Kidney capillary endothelial cell (primary cell): Measurements from ENCODE around the gene NOTO.
"Not testable (repeated sequence)": the region's sequence is repeated elsewhere in the genome, so short reads cannot be mapped to it uniquely, and the experiment has no call there.

ENCODE experiments used
- DNase-seq: peaks from one replicate; pipeline ENCODE4 v3.0.0-alpha.2; 2018; ENCODE audit warnings: low spot score

NOTO gene

GRCh38 chr2:73200281-73200680 is 2.1 kb upstream of the NOTO start:
- not testable (repeated sequence) for DNase-seq

GRCh38 chr2:73203055-73203681 is 794 bp downstream of the NOTO start:
- DNase-seq: no peak

GRCh38 chr2:73205611-73206010 is 3.2 kb downstream of the NOTO start:
- DNase-seq: no peak

GRCh38 chr2:73208258-73208657 is 5.9 kb downstream of the NOTO start:
- DNase-seq: no peak

- no peak for DNase-seq
Observed at GRCh38 chr2:73210019-73210418, 7.6 kb downstream of the NOTO start.

- no peak for DNase-seq
Observed at GRCh38 chr2:73210696-73211095, 8.3 kb downstream of the NOTO start.

GRCh38 chr2:73212098-73212447 is 9.7 kb downstream of the NOTO start:
- no peak for DNase-seq

GRCh38 chr2:73212448-73213176 is 10.2 kb downstream of the NOTO start:
- DNase-seq: peak; percentile 77

- DNase-seq: peak; percentile 73
Observed at GRCh38 chr2:73214120-73215035, 12.0 kb downstream of the NOTO start, which contains the start of gene SMYD5. Gene SMYD5 (plus strand): TSS chr2:73214245. CDS start chr2:73214267, 22 bp downstream.

- no peak for DNase-seq
Observed at GRCh38 chr2:73215254-73215653, 12.9 kb downstream of the NOTO start.

GRCh38 chr2:73217160-73217559 is 14.8 kb downstream of the NOTO start:
- no peak for DNase-seq

- no peak for DNase-seq
Observed at GRCh38 chr2:73217826-73218225, 15.5 kb downstream of the NOTO start.

GRCh38 chr2:73218298-73218697 is 15.9 kb downstream of the NOTO start:
- no peak for DNase-seq

- no peak for DNase-seq
Observed at GRCh38 chr2:73223821-73224220, 21.4 kb downstream of the NOTO start.

GRCh38 chr2:73225513-73226360 is 23.4 kb downstream of the NOTO start:
- no peak for DNase-seq

GRCh38 chr2:73227086-73227485 is 24.7 kb downstream of the NOTO start:
- no peak for DNase-seq

- no peak for DNase-seq
Observed at GRCh38 chr2:73228631-73229030, 26.3 kb downstream of the NOTO start.

- peak; percentile 37 for DNase-seq
Observed at GRCh38 chr2:73232403-73233153, 30.2 kb downstream of the NOTO start.

GRCh38 chr2:73233154-73233931 is 31.0 kb downstream of the NOTO start, which contains the start of gene PRADC1:
Gene PRADC1 (minus strand): TSS chr2:73233239. CDS start chr2:73233160, 79 bp downstream.
- peak; percentile 99 for DNase-seq
